H1 (cell line): ENCODE data around the gene MRPL47. TPM values are rescaled to one million over a fixed set of nuclear protein-coding genes. Genes with fewer than 3 reads are reported as not detected.
A peak's percentile ranks its signal among the peaks of the same experiment; 100 is the strongest.

ENCODE experiments used
- CTCF ChIA-PET: fragments of 300-600 bp; sonication (Branson Sonifier 250); formaldehyde crosslinking; loops from one replicate; lab custom pipeline; 2021; ENCODE audit not compliant: partially characterized antibody; lab: Charles Lee
- POLR2A ChIA-PET: fragments of 300-600 bp; sonication (Branson Sonifier 250); formaldehyde crosslinking; loops from one replicate; lab custom pipeline; 2021; ENCODE audit warnings: inconsistent platforms; ENCODE audit not compliant: partially characterized antibody; lab: Charles Lee
- DNase-seq, 2 experiments: peaks; one replicate each; pipeline versions ENCODE4 v3.0.0 to v3.0.0-alpha.2; 2010 to 2022; ENCODE audit warnings: low spot score in 2 of 2, low read depth in 1 of 2, mixed read lengths in 1 of 2
- FAIRE-seq: peaks from 2 replicates; lab custom pipeline; 2011; peaks lifted over from hg19 to GRCh38; lab: Jason Lieb, UNC
- H2AFZ ChIP-seq: 2 replicates; pipeline ENCODE4 v1.8.1; 2012; ENCODE audit warnings: low read length, inconsistent platforms
- H2AK5ac ChIP-seq: 2 replicates; pipeline ENCODE4 v1.6.1; 2013; ENCODE audit warnings: low read depth, low read length
- H2BK120ac ChIP-seq: replicated peaks from 2 replicates; pipeline ENCODE3; 2013; ENCODE audit warnings: low read depth, low read length, inconsistent platforms
- H2BK12ac ChIP-seq: 2 replicates; pipeline ENCODE4 v1.6.1; 2013; ENCODE audit warnings: low read depth, low read length
- H2BK15ac ChIP-seq: 2 replicates; pipeline ENCODE4 v1.6.1; 2013; ENCODE audit warnings: low read length
- H2BK20ac ChIP-seq: 2 replicates; pipeline ENCODE4 v1.6.1; 2013; ENCODE audit warnings: low read length
- H2BK5ac ChIP-seq: 2 replicates; pipeline ENCODE4 v1.6.1; 2013; ENCODE audit warnings: low read depth, low read length
- H3K14ac ChIP-seq: 2 replicates; pipeline ENCODE4 v1.6.1; 2013; ENCODE audit warnings: inconsistent platforms; ENCODE audit not compliant: insufficient read length
- H3K18ac ChIP-seq: 2 replicates; pipeline ENCODE4 v1.6.1; 2013; ENCODE audit warnings: low read length; ENCODE audit errors: extremely low read depth
- H3K23ac ChIP-seq: 2 replicates; pipeline ENCODE4 v1.6.1; 2013; ENCODE audit warnings: inconsistent platforms; ENCODE audit not compliant: insufficient read length
- H3K23me2 ChIP-seq: 2 replicates; pipeline ENCODE4 v1.6.1; 2013; ENCODE audit warnings: low read depth, low read length
- H3K27ac ChIP-seq: 2 replicates; pipeline ENCODE4 v1.6.1; 2011; ENCODE audit warnings: low read depth, low read length, inconsistent platforms
- H3K27me3 ChIP-seq, 4 experiments: replicated peaks in 1 of 4; 1 replicate in 1 of 4; 2 replicates in 3 of 4; pipeline versions ENCODE4 v1.6.1 to v1.8.1; 2011 to 2013; ENCODE audit warnings: low read length in 3 of 4, mild to moderate bottlenecking in 3 of 4, inconsistent platforms in 2 of 4, mixed read lengths in 2 of 4, moderate library complexity in 1 of 4; ENCODE audit not compliant: control insufficient read depth in 3 of 4, insufficient read depth in 3 of 4; ENCODE audit errors: extremely low read depth in 1 of 4
- H3K36me3 ChIP-seq, 4 experiments: 2 replicates each; pipeline versions ENCODE4 v1.6.1 to v1.8.1; 2011 to 2013; ENCODE audit warnings: mild to moderate bottlenecking in 4 of 4, low read length in 3 of 4, moderate library complexity in 2 of 4, control low read depth in 1 of 4, inconsistent platforms in 1 of 4; ENCODE audit not compliant: insufficient read depth in 4 of 4, control insufficient read depth in 2 of 4
- H3K4ac ChIP-seq: replicated peaks from 2 replicates; pipeline ENCODE3; 2013; ENCODE audit warnings: low read length, low read depth, mixed read lengths, inconsistent platforms; ENCODE audit not compliant: insufficient read length
- H3K4me1 ChIP-seq, 4 experiments: replicated peaks in 1 of 4; 1 replicate in 1 of 4; 2 replicates in 3 of 4; pipeline versions ENCODE4 v1.6.1 to v1.8.1; 2011 to 2013; ENCODE audit warnings: low read length in 3 of 4, inconsistent platforms in 2 of 4, mixed read lengths in 1 of 4; ENCODE audit not compliant: insufficient read depth in 4 of 4, control insufficient read depth in 3 of 4
- H3K4me2 ChIP-seq, 2 experiments: 2 replicates each; pipeline versions ENCODE4 v1.6.1 to v1.8.1; 2011 to 2013; ENCODE audit warnings: low read depth in 2 of 2, low read length in 2 of 2, control low read depth in 1 of 2, inconsistent platforms in 1 of 2, mild to moderate bottlenecking in 1 of 2; ENCODE audit not compliant: insufficient read depth in 1 of 2
- H3K4me3 ChIP-seq, 4 experiments: fragments of 200-600, 300-600 bp in 1 of 4; sonication (generic), shearing (Covaris generic), sonication (Bioruptor Twin) in 1 of 4; 2 replicates each; pipeline versions ENCODE4 v1.5.1 to v1.8.1; 2011 to 2016; ENCODE audit warnings: low read length in 4 of 4, low read depth in 3 of 4, control low read depth in 2 of 4, inconsistent platforms in 2 of 4, mild to moderate bottlenecking in 2 of 4, mixed read lengths in 1 of 4, moderate library complexity in 1 of 4; ENCODE audit not compliant: insufficient read depth in 2 of 4; ENCODE audit errors: extremely low read depth in 1 of 4
- H3K56ac ChIP-seq: replicated peaks from 2 replicates; pipeline ENCODE3; 2013; ENCODE audit warnings: low read depth, mild to moderate bottlenecking, mixed read lengths, low read length, inconsistent platforms; ENCODE audit not compliant: insufficient read length
- H3K79me1 ChIP-seq: 2 replicates; pipeline ENCODE4 v1.6.1; 2013; ENCODE audit warnings: low read depth, low read length, control low read depth
- H3K79me2 ChIP-seq, 2 experiments: 2 replicates each; pipeline versions ENCODE4 v1.6.1 to v1.8.1; 2012 to 2013; ENCODE audit warnings: low read length in 2 of 2, mild to moderate bottlenecking in 2 of 2, inconsistent platforms in 1 of 2; ENCODE audit not compliant: insufficient read depth in 2 of 2, control insufficient read depth in 1 of 2
- H3K9ac ChIP-seq, 4 experiments: replicated peaks in 1 of 4; 1 replicate in 1 of 4; 2 replicates in 3 of 4; pipeline versions ENCODE4 v1.6.1 to v1.8.1; 2011 to 2013; ENCODE audit warnings: low read depth in 3 of 4, low read length in 3 of 4, control low read depth in 2 of 4, mild to moderate bottlenecking in 2 of 4, moderate library complexity in 2 of 4, inconsistent platforms in 1 of 4; ENCODE audit errors: extremely low read depth in 1 of 4
- H3K9me3 ChIP-seq, 2 experiments: 2 replicates each; pipeline versions ENCODE4 v1.6.1 to v1.8.1; 2012 to 2013; ENCODE audit warnings: mild to moderate bottlenecking in 2 of 2, moderate library complexity in 2 of 2, control low read depth in 1 of 2, inconsistent platforms in 1 of 2, low read depth in 1 of 2, low read length in 1 of 2, mixed read lengths in 1 of 2; ENCODE audit not compliant: insufficient read depth in 2 of 2
- H4K20me1 ChIP-seq, 2 experiments: replicated peaks in 1 of 2; 2 replicates each; pipeline versions ENCODE3 to v1.8.1; 2011 to 2013; ENCODE audit warnings: inconsistent platforms in 2 of 2, low read length in 2 of 2, mild to moderate bottlenecking in 1 of 2; ENCODE audit not compliant: insufficient read depth in 2 of 2, control insufficient read depth in 1 of 2
- H4K5ac ChIP-seq: 2 replicates; pipeline ENCODE4 v1.6.1; 2013; ENCODE audit warnings: low read length, low read depth, mixed read lengths, inconsistent platforms; ENCODE audit not compliant: insufficient read length
- H4K8ac ChIP-seq: 2 replicates; pipeline ENCODE4 v1.8.0; 2013; ENCODE audit warnings: mild to moderate bottlenecking, moderate library complexity, low read length, inconsistent platforms; ENCODE audit not compliant: insufficient read depth; ENCODE audit errors: extremely low read depth
- H4K91ac ChIP-seq: replicated peaks from 2 replicates; pipeline ENCODE3; 2013; ENCODE audit warnings: low read length, mixed read lengths, inconsistent platforms; ENCODE audit not compliant: insufficient read length
- ATF3 ChIP-seq: IDR thresholded peaks from 2 replicates; pipeline ENCODE4 v1.6.1; 2011; ENCODE audit warnings: low read depth, mild to moderate bottlenecking, low read length; ENCODE audit not compliant: insufficient read depth
- CHD1 ChIP-seq: IDR thresholded peaks from 2 replicates; pipeline ENCODE4 v1.6.1; 2012; ENCODE audit warnings: low read depth, low read length, improper control_type of control experiment
- JUN ChIP-seq: IDR thresholded peaks from 2 replicates; pipeline ENCODE4 v1.6.1; 2011; ENCODE audit warnings: low read depth, mild to moderate bottlenecking, improper control_type of control experiment, low read length
- JUND ChIP-seq: IDR thresholded peaks from 2 replicates; pipeline ENCODE4 v1.6.1; 2011; ENCODE audit warnings: mild to moderate bottlenecking, improper control_type of control experiment, low read length
- MAFK ChIP-seq: IDR thresholded peaks from 2 replicates; pipeline ENCODE4 v1.6.1; 2012; ENCODE audit warnings: low read depth, mild to moderate bottlenecking, improper control_type of control experiment, low read length
- NANOG ChIP-seq: IDR thresholded peaks from 2 replicates; pipeline ENCODE4 v1.6.1; 2011; ENCODE audit warnings: low read length, low read depth, mild to moderate bottlenecking, inconsistent platforms; ENCODE audit not compliant: insufficient read depth, poor library complexity, severe bottlenecking
- SP1 ChIP-seq: IDR thresholded peaks from 2 replicates; pipeline ENCODE4 v1.6.1; 2011; ENCODE audit warnings: low read depth, low read length
- SP2 ChIP-seq: IDR thresholded peaks from 2 replicates; pipeline ENCODE4 v1.6.1; 2012; ENCODE audit warnings: mild to moderate bottlenecking, low read length, inconsistent platforms
- SP4 ChIP-seq: IDR thresholded peaks from 2 replicates; pipeline ENCODE4 v1.6.1; 2012; ENCODE audit warnings: low read length, inconsistent platforms
- TAF1 ChIP-seq: IDR thresholded peaks from 2 replicates; pipeline ENCODE4 v1.6.1; 2011; ENCODE audit warnings: mild to moderate bottlenecking, low read depth, low read length
- TBP ChIP-seq: IDR thresholded peaks from 2 replicates; pipeline ENCODE4 v1.6.1; 2011; ENCODE audit warnings: low read depth, low read length, improper control_type of control experiment
- TCF12 ChIP-seq: IDR thresholded peaks from 2 replicates; pipeline ENCODE4 v1.6.1; 2011; ENCODE audit warnings: low read depth, mild to moderate bottlenecking, low read length
- ZNF274 ChIP-seq: IDR thresholded peaks from 2 replicates; pipeline ENCODE4 v1.7.0; 2012; ENCODE audit warnings: low read length, borderline replicate concordance; ENCODE audit errors: extremely low read depth
- WGBS, 2 experiments: shearing (Covaris generic) in 1 of 2; methylation state at CpG; one replicate each; pipeline versions ENCODE4 v1.1.6 to v1.1.7; 2013 to 2015; ENCODE audit warnings: low lambda C conversion rate in 2 of 2, mixed read lengths in 2 of 2, inconsistent platforms in 1 of 2, low coverage in 1 of 2, missing lambda C conversion rate in 1 of 2; ENCODE audit not compliant: insufficient replicate concordance in 2 of 2, insufficient coverage in 1 of 2, insufficient read length in 1 of 2; ENCODE audit errors: extremely low coverage in 1 of 2, missing lambda C conversion rate in 1 of 2; 5-methylcytosine and 5-hydroxymethylcytosine counted together
- polyA plus RNA-seq, 7 experiments: library from polyadenylated mRNA; depleted of rRNA in 3 of 7; stranded (reverse) in 5 of 7; unstranded in 2 of 7; fragments of >200 nt in 5 of 7; fragments of 200-250 nt in 2 of 7; gene quantifications; 1 replicate in 5 of 7; 2 replicates in 1 of 7; 4 replicates in 1 of 7; pipeline versions ENCODE4 v1.2.1 to v1.2.3, GENCODE V29; 2011 to 2013; ENCODE audit warnings: missing spikeins in 2 of 7, mixed read lengths in 2 of 7
- total RNA-seq: library from RNA; stranded (reverse); fragmentation: NEBNext Ultra II Directional; extraction: Animal tissue kit (Norgen Biotek cat#: 25700); gene quantifications from 2 replicates; pipeline ENCODE4 v1.2.1, GENCODE V29; 2021

Gene MRPL47
- total and polyA plus RNA-seq, 2 of the 8 experiments (the other 6 are each of a cell fraction or from before 2014, with no cell fraction given): 26.1 to 76.6 TPM

- Histone ChIP-seq H4K8ac (peak overlapping the region; percentile 57; the same call in 1 of the 2 replicates), H2BK15ac (no peak overlapping the region), H3K27me3 (no peaks in the 10 kb centered on the region), H3K4me3 (peak overlapping the region; percentile 71 to 95 (median 84)), H2BK5ac (peak overlapping the region; percentile 91), H3K14ac (no peak overlapping the region), H3K79me1 (no peaks in the 10 kb centered on the region; the same call in 1 of the 2 replicates), H3K36me3 (no peaks in the 10 kb centered on the region), H2AFZ (no peak overlapping the region), H3K23me2 (no peaks in the 10 kb centered on the region), H4K20me1 (peaks cover 0 to 9% of the 10 kb centered on the region in 2 experiments), H4K91ac (no peak overlapping the region), H2BK12ac (no peak overlapping the region), H3K9ac (peak overlapping the region; percentile 77 to 93 (median 84)), H3K27ac (peak overlapping the region; percentile 58), H3K4me2 (peak overlapping the region; percentile 78 to 89), H3K23ac (no peak overlapping the region), H2AK5ac (no peak overlapping the region), H3K4ac (no peak overlapping the region), H3K79me2 (peaks cover 25 to 45% of the 10 kb centered on the region in 2 experiments), H3K4me1 (no peaks in the 10 kb centered on the region; a peak in 1 of 7 replicates), H4K5ac (peak overlapping the region; percentile 67), H3K18ac (peak overlapping the region; percentile 42; the same call in 1 of the 2 replicates), H2BK120ac (no peak overlapping the region), H2BK20ac (no peak overlapping the region), H3K9me3 (no peaks in the 10 kb centered on the region), H3K56ac (peak overlapping the region; percentile 26)
- FAIRE-seq (no peak), DNase-seq (peak; percentile 27 to 76)
- WGBS, 2 experiments: 1% methylated on average over 25 of the region's 40 CpGs; no CpG with 5 or more reads in 1 of the 2 experiments
- ChIA-PET CTCF (interaction anchor here (1.2 to 3.3 kb wide), 3 partner anchors 112 to 238 kb away, joined by 4 to 14 read pairs (median 7); partner anchors contain the start of gene GNB4), POLR2A (interaction anchor here (0.6 to 2.4 kb wide), 7 partner anchors 16 to 217 kb away, joined by 3 to 7 read pairs (median 5); no protein-coding TSS in a partner anchor)
- TF ChIP-seq NANOG (no peak), TCF12 (no peak), JUN (no peak), CHD1 (no peak), SP2 (no peak), MAFK (no peak), JUND (no peak), SP1 (no peak), ZNF274 (no peak), TAF1 (0 out of 2 replicates have a peak, but pooled peaks have one; percentile 31), ATF3 (no peak), SP4 (no peak), TBP (no peak)
Measured at GRCh38 chr3:179563271-179563783, 41.1 kb downstream of the MRPL47 start.
